Colonic mucosa (tissue), 4 donors: ENCODE measurements around the gene MRPL2. TPM values are rescaled to one million over a fixed set of nuclear protein-coding genes. Genes with fewer than 3 reads are reported as not detected.

Source experiments
- DNase-seq: peaks from one replicate; pipeline ENCODE4 v3.0.0-alpha.2; 2020
- H3K27ac ChIP-seq: fragments of 200-600 bp; one replicate; pipeline ENCODE4 v1.8.0; 2021
- H3K27me3 ChIP-seq: fragments of 200-600 bp; one replicate; pipeline ENCODE4 v1.8.0; 2021
- H3K36me3 ChIP-seq: fragments of 200-600 bp; one replicate; pipeline ENCODE4 v1.8.0; 2021
- H3K4me1 ChIP-seq: fragments of 200-600 bp; one replicate; pipeline ENCODE4 v1.8.0; 2021; ENCODE audit warnings: mild to moderate bottlenecking
- H3K4me3 ChIP-seq: fragments of 200-600 bp; one replicate; pipeline ENCODE4 v1.8.0; 2021
- H3K9ac ChIP-seq, 2 donors: one replicate each; pipeline ENCODE4 v1.7.0; 2013; ENCODE audit warnings: control low read depth in 2 of 2, low read depth in 2 of 2, low read length in 2 of 2
- H3K9me3 ChIP-seq: fragments of 200-600 bp; one replicate; pipeline ENCODE4 v1.8.0; 2021
- CTCF ChIP-seq: fragments of 200-600 bp; IDR thresholded peaks from one replicate; pipeline ENCODE4 v1.8.0; 2022; ENCODE audit warnings: antibody characterized with exemption, mild to moderate bottlenecking
- intact Hi-C: fragments of 100-400 bp; cut with DNase I; formaldehyde crosslinking; loops from one replicate; pipeline ENCODE4 v1.14.1; 2022
- total RNA-seq, 2 donors: library from RNA; stranded (reverse); fragmentation: NEBNext Ultra II Directional in 1 of 2; extraction: Animal tissue kit (Norgen Biotek cat#: 25700) in 1 of 2; gene quantifications; one replicate each; pipeline ENCODE4 v1.2.1, GENCODE V29; 2021
- donor health status: healthy.
- donor health status: DM: no; HTN: no; CAD: no.
- donor health status: DM: no; HTN: no; CAD: no.

Gene MRPL2
- total RNA-seq, 2 donors from 2014 or later: 73.2 to 112 TPM

GRCh38 chr6:43060034-43060754 is 960 bp upstream of the MRPL2 start:
- peaks cover 3% of the 10 kb centered on the region for H3K36me3 ChIP-seq
- no peaks in the 10 kb centered on the region for H3K27me3 ChIP-seq
- peak overlapping the region; percentile 72 to 98 for H3K9ac ChIP-seq
- TF ChIP-seq CTCF: no peak
- H3K9me3 ChIP-seq: no peaks in the 10 kb centered on the region
- peak overlapping the region; percentile 55 for H3K4me3 ChIP-seq
- DNase-seq: peak; percentile 90
- intact Hi-C loops: no loop called here
- H3K4me1 ChIP-seq: peaks cover 11% of the 10 kb centered on the region
- H3K27ac ChIP-seq: peak overlapping the region; percentile 94

- Histone ChIP-seq H3K4me3 (peak overlapping the region; percentile 55), H3K27ac (no peak overlapping the region), H3K36me3 (no peaks in the 10 kb centered on the region), H3K9ac (peak overlapping the region; percentile 88 to 98), H3K27me3 (no peaks in the 10 kb centered on the region), H3K9me3 (no peaks in the 10 kb centered on the region), H3K4me1 (peaks cover 11% of the 10 kb centered on the region)
- intact Hi-C loops: no loop called here
- DNase-seq: no peak
- TF ChIP-seq CTCF: no peak
Observed at GRCh38 chr6:43058531-43058930, 703 bp downstream of the MRPL2 start.

GRCh38 chr6:43055966-43056365 is 3.3 kb downstream of the MRPL2 start:
- intact Hi-C loops: no loop called here
- Histone ChIP-seq H3K9ac (no peak overlapping the region), H3K4me3 (no peak overlapping the region), H3K27me3 (no peaks in the 10 kb centered on the region), H3K36me3 (no peaks in the 10 kb centered on the region), H3K27ac (no peak overlapping the region), H3K9me3 (no peaks in the 10 kb centered on the region), H3K4me1 (peaks cover 14% of the 10 kb centered on the region)
- no peak for TF ChIP-seq CTCF
- no peak for DNase-seq

GRCh38 chr6:43054206-43054943 is 4.9 kb downstream of the MRPL2 start:
- H3K4me1 ChIP-seq: peaks cover 14% of the 10 kb centered on the region
- H3K4me3 ChIP-seq: peak overlapping the region; percentile 84
- no peak for DNase-seq
- TF ChIP-seq CTCF: no peak
- no peaks in the 10 kb centered on the region for H3K9me3 ChIP-seq
- H3K27ac ChIP-seq: peak overlapping the region; percentile 87
- H3K9ac ChIP-seq: peak overlapping the region; percentile 48 to 92
- intact Hi-C loops: no loop called here
- H3K27me3 ChIP-seq: no peaks in the 10 kb centered on the region
- no peaks in the 10 kb centered on the region for H3K36me3 ChIP-seq

GRCh38 chr6:43053545-43054205 is 5.6 kb downstream of the MRPL2 start, which contains the start of gene CUL7:
TSS of gene CUL7 (minus strand) at chr6:43053851. CDS start at chr6:43052788, 1,063 bp downstream.
- intact Hi-C loops: no loop called here

More at GRCh38 chr6:43053545-43054205, 5.6 kb downstream of the MRPL2 start, which contains the start of gene CUL7:
- peak within 1 kb of the TSS; percentile 89 to 92 for H3K9ac ChIP-seq
- H3K9me3 ChIP-seq: no peaks in the 10 kb centered on the region
- TF ChIP-seq CTCF: no peak
- H3K27me3 ChIP-seq: no peaks in the 10 kb centered on the region
- no peaks in the 10 kb centered on the region for H3K36me3 ChIP-seq
- DNase-seq: peak; percentile 95
- H3K27ac ChIP-seq: peak within 1 kb of the TSS; percentile 87
- peaks cover 14% of the 10 kb centered on the region for H3K4me1 ChIP-seq
- peak within 1 kb of the TSS; percentile 84 for H3K4me3 ChIP-seq
